Liver (tissue), 3 donors: ENCODE results near the gene ACAN.

Experiments
- EGR1 ChIP-seq, 2 donors: IDR thresholded peaks; 2 replicates each; pipeline ENCODE4 v1.6.1; 2016 to 2018; ENCODE audit warnings: antibody characterized with exemption in 2 of 2, low read depth in 2 of 2
- FOXA1 ChIP-seq: IDR thresholded peaks from 2 replicates; pipeline ENCODE4 v1.6.1; 2016; ENCODE audit warnings: antibody characterized with exemption
- HNF4G ChIP-seq: IDR thresholded peaks from 2 replicates; pipeline ENCODE4 v1.6.1; 2016; ENCODE audit warnings: antibody characterized with exemption
- JUND ChIP-seq, 2 donors: IDR thresholded peaks; 2 replicates each; pipeline ENCODE4 v1.6.1; 2016; ENCODE audit warnings: antibody characterized with exemption in 2 of 2
- TAF1 ChIP-seq: conservative IDR thresholded peaks from 2 replicates; pipeline ENCODE4 v1.6.1; 2016; ENCODE audit warnings: antibody characterized with exemption, mild to moderate bottlenecking
- TF ChIP-seq, protein P1 (sequence below): fragments of 150-350 bp; IDR thresholded peaks from 2 replicates; pipeline ENCODE4 v1.5.1; 2017; ENCODE audit warnings: improper control_type of control experiment, low read depth, low read length; ENCODE audit not compliant: missing input control
- TF ChIP-seq, protein P2 (sequence below): IDR thresholded peaks from 2 replicates; pipeline ENCODE4 v1.6.1; 2016; ENCODE audit warnings: antibody characterized with exemption
- donor health status: healthy.
- donor health status: healthy.

DNA sequence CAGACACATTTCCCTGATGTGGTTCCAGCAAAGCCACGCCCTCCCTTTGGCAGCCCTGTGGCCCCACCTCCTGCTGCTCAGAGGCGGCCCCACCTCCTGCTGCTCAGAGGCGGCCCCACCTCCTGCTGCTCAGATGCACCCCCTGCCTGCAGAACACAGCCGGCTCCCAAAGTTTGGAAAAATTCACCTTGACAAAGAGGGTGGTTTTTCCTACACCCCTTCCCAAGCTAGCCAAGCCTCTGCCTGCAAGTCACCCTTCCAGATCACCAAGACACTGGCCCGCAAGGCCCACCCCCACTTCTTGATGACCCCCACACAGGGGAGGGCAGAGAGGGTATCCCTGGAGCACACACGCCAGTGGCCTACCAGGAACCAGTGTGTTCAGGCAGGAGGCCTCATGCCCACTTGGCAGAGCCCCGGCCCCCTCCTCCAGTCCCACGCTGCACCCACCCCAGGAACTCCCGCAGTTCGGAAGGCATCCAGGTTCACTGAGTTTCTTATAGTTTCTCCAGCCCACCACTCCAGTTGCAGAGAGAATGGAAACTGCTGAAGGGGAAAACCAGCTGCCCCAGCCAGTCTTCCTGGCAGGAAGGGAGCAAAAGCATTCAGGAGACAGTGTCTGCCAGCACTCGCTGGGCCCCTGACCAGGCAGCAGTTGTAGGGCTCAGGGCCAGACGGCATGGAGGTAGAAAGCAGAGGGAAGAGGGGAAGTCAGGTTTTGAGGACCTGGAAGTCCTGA is 94.4 kb downstream of the ACAN start:
- TF ChIP-seq, protein P1, sequence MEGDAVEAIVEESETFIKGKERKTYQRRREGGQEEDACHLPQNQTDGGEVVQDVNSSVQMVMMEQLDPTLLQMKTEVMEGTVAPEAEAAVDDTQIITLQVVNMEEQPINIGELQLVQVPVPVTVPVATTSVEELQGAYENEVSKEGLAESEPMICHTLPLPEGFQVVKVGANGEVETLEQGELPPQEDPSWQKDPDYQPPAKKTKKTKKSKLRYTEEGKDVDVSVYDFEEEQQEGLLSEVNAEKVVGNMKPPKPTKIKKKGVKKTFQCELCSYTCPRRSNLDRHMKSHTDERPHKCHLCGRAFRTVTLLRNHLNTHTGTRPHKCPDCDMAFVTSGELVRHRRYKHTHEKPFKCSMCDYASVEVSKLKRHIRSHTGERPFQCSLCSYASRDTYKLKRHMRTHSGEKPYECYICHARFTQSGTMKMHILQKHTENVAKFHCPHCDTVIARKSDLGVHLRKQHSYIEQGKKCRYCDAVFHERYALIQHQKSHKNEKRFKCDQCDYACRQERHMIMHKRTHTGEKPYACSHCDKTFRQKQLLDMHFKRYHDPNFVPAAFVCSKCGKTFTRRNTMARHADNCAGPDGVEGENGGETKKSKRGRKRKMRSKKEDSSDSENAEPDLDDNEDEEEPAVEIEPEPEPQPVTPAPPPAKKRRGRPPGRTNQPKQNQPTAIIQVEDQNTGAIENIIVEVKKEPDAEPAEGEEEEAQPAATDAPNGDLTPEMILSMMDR: peak; percentile 54
- TF ChIP-seq HNF4G (no peak), EGR1 (IDR thresholded peaks at IDR 0.05; ENCODE audit: low read depth in 2 of 2) (no peak), TAF1 (no peak), JUND (IDR thresholded peaks at IDR 0.05) (no peak), FOXA1 (no peak)
- TF ChIP-seq, protein P2, sequence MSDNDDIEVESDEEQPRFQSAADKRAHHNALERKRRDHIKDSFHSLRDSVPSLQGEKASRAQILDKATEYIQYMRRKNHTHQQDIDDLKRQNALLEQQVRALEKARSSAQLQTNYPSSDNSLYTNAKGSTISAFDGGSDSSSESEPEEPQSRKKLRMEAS: no peak
